ENCODE measurements around the gene PTPRS.
"Not testable (repeated sequence)": the region's sequence is repeated elsewhere in the genome, so short reads cannot be mapped to it uniquely, and the experiment has no call there.

PTPRS gene

GRCh38 chr19:5364674-5365073, 24.1 kb upstream of the PTPRS start:
- TF ChIP-seq, protein P1, sequence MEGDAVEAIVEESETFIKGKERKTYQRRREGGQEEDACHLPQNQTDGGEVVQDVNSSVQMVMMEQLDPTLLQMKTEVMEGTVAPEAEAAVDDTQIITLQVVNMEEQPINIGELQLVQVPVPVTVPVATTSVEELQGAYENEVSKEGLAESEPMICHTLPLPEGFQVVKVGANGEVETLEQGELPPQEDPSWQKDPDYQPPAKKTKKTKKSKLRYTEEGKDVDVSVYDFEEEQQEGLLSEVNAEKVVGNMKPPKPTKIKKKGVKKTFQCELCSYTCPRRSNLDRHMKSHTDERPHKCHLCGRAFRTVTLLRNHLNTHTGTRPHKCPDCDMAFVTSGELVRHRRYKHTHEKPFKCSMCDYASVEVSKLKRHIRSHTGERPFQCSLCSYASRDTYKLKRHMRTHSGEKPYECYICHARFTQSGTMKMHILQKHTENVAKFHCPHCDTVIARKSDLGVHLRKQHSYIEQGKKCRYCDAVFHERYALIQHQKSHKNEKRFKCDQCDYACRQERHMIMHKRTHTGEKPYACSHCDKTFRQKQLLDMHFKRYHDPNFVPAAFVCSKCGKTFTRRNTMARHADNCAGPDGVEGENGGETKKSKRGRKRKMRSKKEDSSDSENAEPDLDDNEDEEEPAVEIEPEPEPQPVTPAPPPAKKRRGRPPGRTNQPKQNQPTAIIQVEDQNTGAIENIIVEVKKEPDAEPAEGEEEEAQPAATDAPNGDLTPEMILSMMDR (IDR thresholded peaks at IDR 0.05; ENCODE audit: low read depth, low read length) = no peak
- Histone ChIP-seq H3K4me3 (ENCODE audit: low read depth, low read length) (no peak overlapping the region), H3K36me3 (no peaks in the 10 kb centered on the region), H3K9me3 (no peaks in the 10 kb centered on the region), H3K27me3 (no peaks in the 10 kb centered on the region), H3K4me1 (no peaks in the 10 kb centered on the region)
- DNase-seq = no peak

GRCh38 chr19:5361839-5362238, 21.2 kb upstream of the PTPRS start:
- H3K4me3 ChIP-seq (ENCODE audit: low read depth, low read length); H3K36me3 ChIP-seq; H3K27me3 ChIP-seq; H3K9me3 ChIP-seq; DNase-seq; H3K4me1 ChIP-seq: not testable (repeated sequence)

DNA sequence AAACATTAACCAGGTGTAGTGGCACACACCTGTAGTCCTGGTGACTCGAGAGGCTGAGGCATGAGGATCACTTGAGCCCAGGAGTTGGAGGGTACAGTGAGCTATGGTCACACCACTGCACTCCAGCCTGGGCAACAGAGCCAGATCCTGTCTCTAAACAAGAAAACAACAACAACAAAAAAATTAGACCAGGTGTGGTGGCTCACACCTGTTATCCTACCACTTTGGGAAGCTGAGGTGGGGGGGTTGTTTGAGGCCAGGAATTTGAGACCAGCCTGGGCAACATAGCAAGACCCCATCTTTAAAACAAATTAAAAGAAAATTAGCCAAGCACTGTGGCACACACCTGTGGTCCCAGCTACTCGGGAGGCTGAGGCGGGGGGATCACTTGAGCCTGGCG, 20.8 kb upstream of the PTPRS start:
- Histone ChIP-seq H3K4me1 (no peaks in the 10 kb centered on the region), H3K27me3 (no peaks in the 10 kb centered on the region), H3K36me3 (no peaks in the 10 kb centered on the region), H3K9me3 (no peaks in the 10 kb centered on the region; the same call in 1 of the 2 replicates), H3K4me3 (ENCODE audit: low read depth, low read length) (no peak overlapping the region)
- TF ChIP-seq, protein P1 (IDR thresholded peaks at IDR 0.05; ENCODE audit: low read depth, low read length) = no peak
- DNase-seq = no peak

DNA sequence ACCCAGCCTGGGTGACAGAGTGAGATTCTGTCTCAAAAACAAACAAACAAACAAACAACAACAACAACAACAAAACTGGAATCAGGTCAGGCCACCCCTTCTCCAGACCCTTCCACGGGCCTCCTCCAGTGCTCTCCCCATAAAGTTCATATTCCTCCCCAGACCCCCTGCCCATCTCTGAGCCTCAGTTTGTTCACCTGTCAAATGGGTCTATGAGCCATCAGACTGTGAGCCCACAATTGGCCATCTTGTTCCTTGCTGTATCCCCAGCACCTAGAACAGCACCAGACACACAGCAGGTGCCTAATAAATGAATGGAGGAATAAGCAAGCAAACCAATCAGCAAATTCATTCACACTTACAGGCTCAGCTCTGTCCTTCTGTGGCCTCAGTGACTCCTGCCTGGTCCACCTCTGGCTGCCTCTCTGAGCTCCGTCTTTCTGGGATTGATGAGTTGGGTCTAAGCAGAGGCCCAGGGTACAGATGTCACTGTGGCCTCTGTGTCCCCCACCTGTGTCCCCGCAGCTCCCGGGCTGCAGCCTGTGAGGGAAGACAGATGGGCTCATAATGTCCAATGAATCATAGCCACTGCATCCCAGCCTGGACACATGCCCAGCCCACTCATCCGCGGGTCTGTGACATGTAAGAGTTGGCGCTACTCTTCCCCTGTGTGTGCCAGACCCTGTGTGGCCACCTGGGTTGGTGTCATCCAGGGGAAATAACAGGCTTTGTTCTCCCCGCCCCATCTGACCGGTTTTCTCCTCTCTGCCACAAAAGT, 19.6 kb upstream of the PTPRS start:
- Histone ChIP-seq H3K36me3 (no peaks in the 10 kb centered on the region), H3K4me1 (no peaks in the 10 kb centered on the region), H3K27me3 (no peaks in the 10 kb centered on the region), H3K4me3 (ENCODE audit: low read depth, low read length) (no peak overlapping the region), H3K9me3 (no peaks in the 10 kb centered on the region; the same call in 1 of the 2 replicates)
- DNase-seq = no peak
- TF ChIP-seq, protein P1 (IDR thresholded peaks at IDR 0.05; ENCODE audit: low read depth, low read length) = no peak

DNA sequence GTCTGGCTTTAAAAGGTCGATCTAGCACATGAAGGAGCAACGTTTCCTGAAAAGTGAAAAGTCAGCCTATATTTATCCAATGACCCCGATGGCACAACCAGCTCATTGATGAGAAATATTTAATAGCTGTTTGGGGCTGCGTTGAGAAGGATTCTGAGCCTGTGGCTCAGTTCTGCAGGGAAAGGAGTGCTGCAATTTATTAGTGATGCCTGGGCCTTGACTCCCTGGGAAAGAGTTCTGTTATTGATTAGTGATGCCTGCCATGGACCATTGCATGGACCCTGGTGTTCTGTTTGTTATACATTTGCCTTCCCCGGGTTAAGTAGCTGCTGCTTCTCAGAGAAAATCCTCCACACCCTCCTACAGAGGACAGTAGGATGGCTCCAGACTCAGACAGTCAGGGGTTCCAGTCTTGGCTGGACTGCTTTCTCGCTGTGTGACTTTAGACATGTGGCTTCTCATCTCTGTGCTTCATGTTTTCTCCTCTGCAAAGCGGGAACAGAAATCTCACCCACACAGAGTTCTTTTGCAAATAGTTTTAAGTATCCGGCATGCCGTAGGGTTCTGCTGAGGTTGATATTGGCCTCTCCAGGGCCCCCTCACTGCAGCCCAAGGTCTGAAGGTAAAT, 17.7 kb upstream of the PTPRS start:
- no peak for DNase-seq
- no peak overlapping the region for H3K4me3 ChIP-seq (ENCODE audit: low read depth, low read length)
- no peaks in the 10 kb centered on the region for H3K27me3 ChIP-seq
- no peaks in the 10 kb centered on the region; the same call in 1 of the 2 replicates for H3K9me3 ChIP-seq
- TF ChIP-seq, protein P1 (IDR thresholded peaks at IDR 0.05; ENCODE audit: low read depth, low read length) = no peak
- H3K36me3 ChIP-seq = no peaks in the 10 kb centered on the region
- H3K4me1 ChIP-seq = no peaks in the 10 kb centered on the region

- Histone ChIP-seq H3K4me1 (no peaks in the 10 kb centered on the region), H3K9me3 (no peaks in the 10 kb centered on the region; the same call in 1 of the 2 replicates), H3K36me3 (no peaks in the 10 kb centered on the region), H3K4me3 (ENCODE audit: low read depth, low read length) (no peak overlapping the region), H3K27me3 (no peaks in the 10 kb centered on the region)
- TF ChIP-seq, protein P1 (IDR thresholded peaks at IDR 0.05; ENCODE audit: low read depth, low read length) = no peak
- no peak for DNase-seq
These were observed 17.0 kb upstream of the PTPRS start for GRCh38 chr19:5357584-5357983.

Data from BE2C (cell line).